Measurements from ENCODE around the gene ZXDC.

Gene ZXDC

DNA sequence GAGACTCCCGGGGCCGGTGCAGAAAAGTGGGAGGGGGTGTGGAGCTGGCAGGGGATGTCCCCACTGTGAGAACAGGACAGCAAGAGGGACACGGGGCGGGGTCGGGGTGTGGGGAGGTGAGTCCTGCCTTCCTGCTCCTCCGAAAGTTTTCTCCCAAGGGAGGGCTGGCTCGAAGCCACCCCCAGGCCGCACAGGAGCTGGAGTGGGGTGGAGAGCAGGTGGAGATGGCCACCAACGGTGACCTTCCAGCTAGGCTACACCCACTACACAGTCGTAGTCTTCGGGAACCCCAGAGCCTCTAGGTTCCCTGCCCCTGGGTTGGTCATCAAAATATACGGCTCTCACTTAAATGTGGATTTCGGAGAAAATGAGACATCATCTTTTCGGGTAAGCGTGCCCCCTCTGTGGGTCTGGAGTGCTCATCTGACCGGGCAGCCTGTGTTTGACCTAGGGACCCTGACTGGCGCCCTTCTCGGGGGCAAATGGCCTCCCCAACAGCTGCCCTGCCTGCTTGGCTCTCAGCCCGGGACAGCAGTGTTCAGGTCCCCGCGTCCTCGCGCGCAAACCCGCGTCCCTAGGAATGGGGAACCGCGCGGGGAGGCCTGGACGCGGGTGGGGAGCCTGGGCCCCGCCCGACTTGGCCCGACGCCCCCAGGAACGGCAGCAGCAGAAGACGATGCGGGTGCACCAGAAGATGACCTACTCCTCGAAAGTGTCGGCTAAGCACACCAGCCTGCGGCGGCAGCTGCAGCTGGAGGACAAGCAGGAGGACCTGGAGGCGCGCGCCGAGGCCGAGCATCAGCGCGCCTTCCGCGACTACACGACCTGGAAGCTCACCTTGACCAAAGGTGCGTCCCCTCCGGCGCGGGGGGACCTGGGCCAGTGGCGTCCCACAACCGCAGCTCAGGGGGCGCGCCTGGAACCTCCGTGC is 59.8 kb downstream of the ZXDC start:
- no peak for DNase-seq (ENCODE audit: insufficient read length, low spot score)
- TF ChIP-seq POLR2AphosphoS5 (IDR thresholded peaks at IDR 0.05; ENCODE audit: low read depth, low read length) (no peak), POLR2A (IDR thresholded peaks at IDR 0.05; ENCODE audit: low read depth, low read length) (no peak), POU2F2 (IDR thresholded peaks at IDR 0.05; ENCODE audit: low read depth, low read length) (no peak), SPI1 (IDR thresholded peaks at IDR 0.05; ENCODE audit: low read depth, low read length) (no peak)
- FAIRE-seq = no peak

DNA sequence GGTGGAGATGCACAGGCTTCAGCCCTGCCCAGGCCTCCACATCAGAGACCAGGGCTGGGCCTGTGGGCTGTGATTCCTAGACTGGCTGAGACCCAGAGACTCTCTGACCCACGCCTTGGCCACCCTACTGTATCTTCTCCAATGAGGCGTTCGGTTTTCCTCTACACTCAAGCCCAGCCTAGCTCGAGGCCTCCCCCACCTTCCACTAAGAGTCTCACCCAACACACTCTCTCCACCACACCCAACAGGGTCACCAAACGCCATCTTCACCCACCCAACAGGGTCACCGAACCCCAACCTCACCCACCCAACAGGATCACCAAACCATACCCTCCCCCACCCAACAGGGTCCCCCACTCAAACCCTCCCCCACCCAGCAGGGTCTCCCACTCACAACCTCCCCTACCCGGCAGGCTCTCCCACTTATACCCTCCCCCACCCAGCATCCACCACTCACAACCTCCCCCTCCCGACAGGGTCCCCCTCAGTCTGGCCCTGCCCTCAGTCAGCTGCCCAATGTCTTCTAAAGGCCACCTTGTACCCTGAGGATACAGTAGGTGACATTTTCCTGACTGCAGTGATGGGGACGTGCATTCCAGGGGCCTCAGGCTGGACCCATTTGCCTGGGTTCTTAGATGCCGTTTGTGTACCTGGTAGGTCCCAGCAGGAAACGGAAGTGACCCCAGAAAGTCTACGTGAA is 60.6 kb downstream of the ZXDC start:
- TF ChIP-seq POU2F2 (IDR thresholded peaks at IDR 0.05; ENCODE audit: low read depth, low read length) = no peak
- no peak for TF ChIP-seq POLR2A (IDR thresholded peaks at IDR 0.05; ENCODE audit: low read depth, low read length)
- no peak for TF ChIP-seq PAX5 (IDR thresholded peaks at IDR 0.05; ENCODE audit: insufficient read depth, low read length, severe bottlenecking)
- TF ChIP-seq POLR2AphosphoS5 (IDR thresholded peaks at IDR 0.05; ENCODE audit: low read depth, low read length) = no peak
- no peak for TF ChIP-seq TAF1 (IDR thresholded peaks at IDR 0.05; ENCODE audit: low read depth, low read length)
- TF ChIP-seq SPI1 (IDR thresholded peaks at IDR 0.05; ENCODE audit: low read depth, low read length) = no peak
- DNase-seq (ENCODE audit: insufficient read length, low spot score) = no peak
- no peak for FAIRE-seq

DNA sequence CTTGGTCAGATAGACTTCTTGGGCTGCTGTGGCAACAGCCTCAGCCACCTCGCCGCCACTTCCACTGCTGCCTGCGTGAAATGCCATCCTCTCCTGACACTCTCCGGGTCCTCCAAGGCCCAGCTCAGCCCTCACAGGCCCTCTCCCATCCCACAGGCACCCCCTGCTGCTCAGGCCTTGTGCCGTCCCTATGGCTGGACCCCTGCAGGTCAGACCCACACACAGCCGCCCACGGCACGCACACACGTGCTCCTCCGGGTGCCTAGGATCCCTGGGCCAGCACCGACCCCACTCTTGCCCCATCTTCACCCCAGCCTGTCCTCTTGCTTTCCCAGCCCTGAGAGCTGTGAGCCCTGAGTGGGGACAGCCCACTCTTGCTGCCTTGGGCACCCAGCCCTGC is 61.3 kb downstream of the ZXDC start:
- FAIRE-seq (no peak), DNase-seq (ENCODE audit: insufficient read length, low spot score) (no peak)
- no peak for TF ChIP-seq SPI1 (IDR thresholded peaks at IDR 0.05; ENCODE audit: low read depth, low read length)
- no peak for TF ChIP-seq PAX5 (IDR thresholded peaks at IDR 0.05; ENCODE audit: insufficient read depth, low read length, severe bottlenecking)
- TF ChIP-seq POLR2A (IDR thresholded peaks at IDR 0.05; ENCODE audit: low read depth, low read length) = no peak
- TF ChIP-seq TAF1 (IDR thresholded peaks at IDR 0.05; ENCODE audit: low read depth, low read length) = no peak
- TF ChIP-seq POU2F2 (IDR thresholded peaks at IDR 0.05; ENCODE audit: low read depth, low read length) = no peak
- no peak for TF ChIP-seq POLR2AphosphoS5 (IDR thresholded peaks at IDR 0.05; ENCODE audit: low read depth, low read length)

DNA sequence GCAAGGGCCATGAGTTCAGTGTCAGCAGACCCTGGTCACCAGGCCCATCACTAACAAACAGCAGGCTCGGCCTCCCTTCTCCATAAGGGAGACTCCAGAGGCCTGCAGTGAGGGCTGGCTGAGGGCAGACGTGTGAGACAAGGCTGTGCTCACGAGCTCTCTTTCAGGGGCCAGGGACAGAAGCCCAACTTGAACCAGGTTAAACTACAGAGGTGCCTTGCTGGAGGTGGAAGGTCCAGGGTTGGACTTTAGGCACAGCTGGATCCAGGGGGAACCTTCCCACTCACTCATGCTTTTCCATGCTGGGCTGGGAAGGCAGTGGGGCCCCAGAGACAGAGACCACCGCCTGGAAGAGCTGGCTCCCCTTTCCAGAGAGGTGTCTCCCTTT is 62.0 kb downstream of the ZXDC start:
- DNase-seq (ENCODE audit: insufficient read length, low spot score) (no peak), FAIRE-seq (no peak)
- TF ChIP-seq POLR2AphosphoS5 (IDR thresholded peaks at IDR 0.05; ENCODE audit: low read depth, low read length) = no peak
- TF ChIP-seq POU2F2 (IDR thresholded peaks at IDR 0.05; ENCODE audit: low read depth, low read length) = no peak
- no peak for TF ChIP-seq SPI1 (IDR thresholded peaks at IDR 0.05; ENCODE audit: low read depth, low read length)
- no peak for TF ChIP-seq TAF1 (IDR thresholded peaks at IDR 0.05; ENCODE audit: low read depth, low read length)
- no peak for TF ChIP-seq POLR2A (IDR thresholded peaks at IDR 0.05; ENCODE audit: low read depth, low read length)
- no peak for TF ChIP-seq PAX5 (IDR thresholded peaks at IDR 0.05; ENCODE audit: insufficient read depth, low read length, severe bottlenecking)

DNA sequence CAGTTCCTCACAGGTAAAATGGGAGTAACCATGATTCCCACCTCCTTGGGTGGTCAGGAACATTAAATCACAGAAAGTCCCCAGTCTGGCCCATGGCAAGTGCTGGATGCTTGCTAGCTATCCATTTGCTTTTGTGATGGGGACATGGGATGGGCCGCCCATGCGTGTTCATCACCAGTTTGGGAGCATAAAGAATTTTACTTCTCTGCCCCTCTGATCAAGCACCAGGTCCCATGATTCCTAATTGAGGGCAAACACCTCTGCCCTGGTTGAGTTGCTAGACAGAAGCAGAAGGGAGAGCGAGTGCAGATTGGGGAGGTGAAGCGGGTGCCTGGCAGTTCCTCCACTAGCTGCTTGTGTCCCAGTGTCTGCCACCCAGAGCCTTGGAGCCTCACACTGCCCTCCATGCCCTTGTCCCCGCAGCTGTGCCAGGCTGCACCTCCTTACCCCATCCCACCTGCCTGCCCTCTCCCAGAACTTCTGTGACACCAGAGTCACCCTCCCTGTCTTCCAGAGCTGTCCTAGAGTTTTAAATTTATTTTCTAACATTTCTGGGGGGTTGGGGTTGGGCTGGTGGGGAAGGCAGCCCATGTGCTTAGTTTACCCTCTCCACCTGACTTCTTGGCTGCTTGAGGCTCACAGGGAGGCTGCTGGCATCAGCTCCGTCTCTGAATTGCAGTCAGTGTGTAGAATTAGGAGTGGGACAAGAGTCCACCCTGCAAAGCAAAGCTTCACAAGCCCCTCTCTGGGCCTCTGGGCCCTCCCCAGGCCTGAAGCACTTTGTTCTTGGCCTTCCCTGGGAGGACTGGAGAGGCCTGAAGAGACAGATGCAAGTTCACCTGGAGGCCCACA is 62.6 kb downstream of the ZXDC start:
- DNase-seq (ENCODE audit: insufficient read length, low spot score) = no peak
- no peak for TF ChIP-seq TAF1 (IDR thresholded peaks at IDR 0.05; ENCODE audit: low read depth, low read length)
- TF ChIP-seq POLR2AphosphoS5 (IDR thresholded peaks at IDR 0.05; ENCODE audit: low read depth, low read length) = no peak
- no peak for TF ChIP-seq SPI1 (IDR thresholded peaks at IDR 0.05; ENCODE audit: low read depth, low read length)
- no peak for TF ChIP-seq POLR2A (IDR thresholded peaks at IDR 0.05; ENCODE audit: low read depth, low read length)
- TF ChIP-seq PAX5 (IDR thresholded peaks at IDR 0.05; ENCODE audit: insufficient read depth, low read length, severe bottlenecking) = no peak
- no peak for TF ChIP-seq POU2F2 (IDR thresholded peaks at IDR 0.05; ENCODE audit: low read depth, low read length)
- FAIRE-seq = no peak

DNA sequence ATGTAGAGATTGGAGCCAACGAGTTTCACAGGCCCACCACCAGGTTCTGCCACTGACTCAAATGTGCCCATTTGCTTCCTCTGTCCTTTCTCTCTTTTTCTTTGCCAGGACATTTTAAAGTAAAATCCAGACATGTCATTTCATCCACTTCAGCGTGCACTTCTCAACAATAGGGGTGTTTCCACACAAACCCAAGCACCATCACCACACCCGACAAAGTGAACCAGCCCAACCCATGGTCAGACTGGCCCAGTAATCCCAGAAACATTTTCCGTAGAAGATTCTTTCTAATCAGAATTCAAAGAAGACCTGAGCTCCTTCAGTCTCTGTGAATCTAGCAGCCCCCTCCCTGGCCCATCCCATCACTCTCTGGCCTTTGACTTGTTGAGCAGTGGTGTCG is 67.6 kb downstream of the ZXDC start:
- TF ChIP-seq POU2F2 (IDR thresholded peaks at IDR 0.05; ENCODE audit: low read depth, low read length) (no peak), TAF1 (IDR thresholded peaks at IDR 0.05; ENCODE audit: low read depth, low read length) (no peak), POLR2AphosphoS5 (IDR thresholded peaks at IDR 0.05; ENCODE audit: low read depth, low read length) (no peak), PAX5 (IDR thresholded peaks at IDR 0.05; ENCODE audit: insufficient read depth, low read length, severe bottlenecking) (no peak), SPI1 (IDR thresholded peaks at IDR 0.05; ENCODE audit: low read depth, low read length) (no peak), POLR2A (IDR thresholded peaks at IDR 0.05; ENCODE audit: low read depth, low read length) (no peak)
- FAIRE-seq (no peak), DNase-seq (ENCODE audit: insufficient read length, low spot score) (no peak)

DNA sequence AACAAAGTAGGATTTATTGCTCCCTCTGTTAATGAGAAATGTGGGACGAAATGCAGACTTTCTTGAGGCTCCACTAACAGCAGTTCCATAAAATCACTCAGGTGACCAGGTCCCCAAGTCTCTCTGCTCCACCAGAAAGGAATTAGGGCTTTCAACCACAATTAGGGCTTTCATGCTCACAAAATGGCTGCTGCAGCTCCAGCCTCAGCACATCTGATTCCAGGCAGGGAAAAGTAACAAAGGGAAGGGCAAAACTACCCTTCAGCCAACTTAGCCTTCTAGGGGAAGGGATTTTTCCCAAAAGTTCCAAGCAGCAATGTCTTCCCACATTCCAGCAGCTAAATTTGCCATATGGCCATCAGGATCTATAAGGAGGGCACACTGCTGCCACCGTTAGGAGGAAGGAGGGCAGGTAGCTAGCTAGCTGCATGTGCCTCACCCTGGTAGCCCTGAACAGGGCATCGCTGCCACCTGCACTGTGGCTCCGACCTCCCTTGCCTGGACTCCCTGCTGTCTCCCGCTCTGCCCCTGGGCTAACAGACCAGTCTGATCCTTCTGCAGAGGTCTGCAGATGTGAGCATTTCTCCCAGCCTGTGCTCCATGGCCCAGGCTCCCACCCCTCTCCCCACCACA is 68.2 kb downstream of the ZXDC start:
- no peak for FAIRE-seq

More for the DNA sequence above, 68.2 kb downstream of the ZXDC start:
- DNase-seq (ENCODE audit: insufficient read length, low spot score) = no peak
- TF ChIP-seq TAF1 (IDR thresholded peaks at IDR 0.05; ENCODE audit: low read depth, low read length) = no peak
- TF ChIP-seq POLR2A (IDR thresholded peaks at IDR 0.05; ENCODE audit: low read depth, low read length) = no peak
- no peak for TF ChIP-seq PAX5 (IDR thresholded peaks at IDR 0.05; ENCODE audit: insufficient read depth, low read length, severe bottlenecking)
- TF ChIP-seq POLR2AphosphoS5 (IDR thresholded peaks at IDR 0.05; ENCODE audit: low read depth, low read length) = no peak
- TF ChIP-seq SPI1 (IDR thresholded peaks at IDR 0.05; ENCODE audit: low read depth, low read length) = no peak
- TF ChIP-seq POU2F2 (IDR thresholded peaks at IDR 0.05; ENCODE audit: low read depth, low read length) = no peak

Measured in GM12891 (cell line).